Measurements from ENCODE around the gene STN1. TPM values are rescaled to one million over a fixed set of nuclear protein-coding genes. Genes with fewer than 3 reads are reported as not detected.
A peak's percentile ranks its signal among the peaks of the same experiment; 100 is the strongest.

Gene STN1
- total RNA-seq, 1 experiment from 2014 or later = 28.9 TPM

DNA sequence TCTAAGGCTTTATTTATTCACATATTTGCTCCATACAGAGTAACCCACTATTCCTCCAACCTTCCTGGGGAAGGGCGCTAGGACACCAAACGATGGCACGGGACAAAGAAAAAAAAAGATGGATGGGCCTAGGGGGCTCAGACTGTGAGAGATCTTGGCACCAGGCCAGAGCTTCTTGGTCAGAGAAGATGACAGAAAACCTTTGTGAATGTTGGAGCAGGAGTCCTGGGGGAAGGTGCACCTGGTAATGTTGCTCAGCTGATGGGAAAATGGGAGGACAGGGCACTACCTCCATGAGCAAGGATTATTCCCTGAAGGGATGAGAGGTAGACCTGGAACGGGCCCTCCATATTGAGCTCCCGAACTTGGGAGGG is 61.2 kb downstream of the STN1 start:
- H3K27ac ChIP-seq (ENCODE audit: low read length) = no peak overlapping the region
- TF ChIP-seq SIN3A (IDR thresholded peaks at IDR 0.05; ENCODE audit: borderline replicate concordance, insufficient read depth, low read depth, low read length) (no peak), CTCF (IDR thresholded peaks at IDR 0.05) (no peak), TCF7L2 (IDR thresholded peaks at IDR 0.05; ENCODE audit: low read depth, low read length) (no peak), POLR2AphosphoS5 (IDR thresholded peaks at IDR 0.05; ENCODE audit: low read depth, low read length) (no peak)
- TF ChIP-seq, protein P1, sequence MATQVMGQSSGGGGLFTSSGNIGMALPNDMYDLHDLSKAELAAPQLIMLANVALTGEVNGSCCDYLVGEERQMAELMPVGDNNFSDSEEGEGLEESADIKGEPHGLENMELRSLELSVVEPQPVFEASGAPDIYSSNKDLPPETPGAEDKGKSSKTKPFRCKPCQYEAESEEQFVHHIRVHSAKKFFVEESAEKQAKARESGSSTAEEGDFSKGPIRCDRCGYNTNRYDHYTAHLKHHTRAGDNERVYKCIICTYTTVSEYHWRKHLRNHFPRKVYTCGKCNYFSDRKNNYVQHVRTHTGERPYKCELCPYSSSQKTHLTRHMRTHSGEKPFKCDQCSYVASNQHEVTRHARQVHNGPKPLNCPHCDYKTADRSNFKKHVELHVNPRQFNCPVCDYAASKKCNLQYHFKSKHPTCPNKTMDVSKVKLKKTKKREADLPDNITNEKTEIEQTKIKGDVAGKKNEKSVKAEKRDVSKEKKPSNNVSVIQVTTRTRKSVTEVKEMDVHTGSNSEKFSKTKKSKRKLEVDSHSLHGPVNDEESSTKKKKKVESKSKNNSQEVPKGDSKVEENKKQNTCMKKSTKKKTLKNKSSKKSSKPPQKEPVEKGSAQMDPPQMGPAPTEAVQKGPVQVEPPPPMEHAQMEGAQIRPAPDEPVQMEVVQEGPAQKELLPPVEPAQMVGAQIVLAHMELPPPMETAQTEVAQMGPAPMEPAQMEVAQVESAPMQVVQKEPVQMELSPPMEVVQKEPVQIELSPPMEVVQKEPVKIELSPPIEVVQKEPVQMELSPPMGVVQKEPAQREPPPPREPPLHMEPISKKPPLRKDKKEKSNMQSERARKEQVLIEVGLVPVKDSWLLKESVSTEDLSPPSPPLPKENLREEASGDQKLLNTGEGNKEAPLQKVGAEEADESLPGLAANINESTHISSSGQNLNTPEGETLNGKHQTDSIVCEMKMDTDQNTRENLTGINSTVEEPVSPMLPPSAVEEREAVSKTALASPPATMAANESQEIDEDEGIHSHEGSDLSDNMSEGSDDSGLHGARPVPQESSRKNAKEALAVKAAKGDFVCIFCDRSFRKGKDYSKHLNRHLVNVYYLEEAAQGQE (IDR thresholded peaks at IDR 0.05; ENCODE audit: insufficient read depth in 1 of 2, low read depth in 2 of 2, low read length in 1 of 2) = no peak
- no peak for ATAC-seq
- no peaks in the 10 kb centered on the region for H3K27me3 ChIP-seq (ENCODE audit: control insufficient read depth, insufficient read depth, low read length)
- no peaks in the 10 kb centered on the region for H3K9me3 ChIP-seq (ENCODE audit: control insufficient read depth, insufficient read depth, low read depth, low read length)
- intact Hi-C loops (cut with micrococcal nuclease; ENCODE audit: unreplicated experiment) (loop anchor here (10.0 kb wide), 1 partner anchor 92 kb away; no protein-coding TSS in a partner anchor), in situ Hi-C loops (cut with HindIII; ENCODE audit: low pct_unique_long_range_greater_than_20kb, low sequenced_read_pairs) (no loop called here)
- no peak for DNase-seq (ENCODE audit: low read depth, low spot score)
- ChIA-PET POLR2A (no interaction called here), CTCF (interaction anchor here (0.5 to 0.7 kb wide), 2 partner anchors 67 to 81 kb away, joined by 3 to 4 read pairs; no protein-coding TSS in a partner anchor)
- peaks cover 22% of the 10 kb centered on the region for H3K4me1 ChIP-seq (ENCODE audit: control insufficient read depth, insufficient read depth, low read length)
- no TSS peak for BruUV-seq (replicated peaks)
- H3K36me3 ChIP-seq (ENCODE audit: control insufficient read depth, insufficient read depth, low read length) = no peaks in the 10 kb centered on the region
- H3K4me3 ChIP-seq (ENCODE audit: low read depth in 2 of 2, low read length in 2 of 2) = no peak overlapping the region

GRCh38 chr10:103855852-103856796 is 61.9 kb downstream of the STN1 start:
- no peaks in the 10 kb centered on the region for H3K36me3 ChIP-seq (ENCODE audit: control insufficient read depth, insufficient read depth, low read length)
- peaks cover 23% of the 10 kb centered on the region for H3K4me1 ChIP-seq (ENCODE audit: control insufficient read depth, insufficient read depth, low read length)
- DNase-seq (ENCODE audit: low read depth, low spot score) (no peak), ATAC-seq (no peak)
- H3K27ac ChIP-seq (ENCODE audit: low read length) = no peak overlapping the region
- ChIA-PET POLR2A (no interaction called here), CTCF (interaction anchor here (0.6 to 0.7 kb wide), 3 partner anchors 80 to 263 kb away, joined by 4 to 11 read pairs (median 5); no protein-coding TSS in a partner anchor)
- in situ Hi-C loops (cut with HindIII; ENCODE audit: low pct_unique_long_range_greater_than_20kb, low sequenced_read_pairs) = no loop called here
- peak overlapping the region; percentile 45 to 75 for H3K4me3 ChIP-seq (ENCODE audit: low read depth in 2 of 2, low read length in 2 of 2)
- TF ChIP-seq POLR2AphosphoS5 (IDR thresholded peaks at IDR 0.05; ENCODE audit: low read depth, low read length) (no peak), TCF7L2 (IDR thresholded peaks at IDR 0.05; ENCODE audit: low read depth, low read length) (no peak), SIN3A (IDR thresholded peaks at IDR 0.05; ENCODE audit: borderline replicate concordance, insufficient read depth, low read depth, low read length) (no peak), CTCF (IDR thresholded peaks at IDR 0.05) (no peak)
- H3K27me3 ChIP-seq (ENCODE audit: control insufficient read depth, insufficient read depth, low read length) = no peaks in the 10 kb centered on the region
- intact Hi-C loops (cut with micrococcal nuclease; ENCODE audit: unreplicated experiment) = loop anchor here (10.0 kb wide), 1 partner anchor 91 kb away; no protein-coding TSS in a partner anchor
- no peaks in the 10 kb centered on the region for H3K9me3 ChIP-seq (ENCODE audit: control insufficient read depth, insufficient read depth, low read depth, low read length)
- BruUV-seq (replicated peaks) = no TSS peak
